Colon (tissue), 2 donors: ENCODE measurements around the gene CXXC5.

Source experiments
- FAIRE-seq: peaks from 2 replicates; lab custom pipeline; 2012; peaks lifted over from hg19 to GRCh38; lab: Jason Lieb, UNC
- donor health status: control.
- donor health status: control.

The CXXC5 gene

DNA sequence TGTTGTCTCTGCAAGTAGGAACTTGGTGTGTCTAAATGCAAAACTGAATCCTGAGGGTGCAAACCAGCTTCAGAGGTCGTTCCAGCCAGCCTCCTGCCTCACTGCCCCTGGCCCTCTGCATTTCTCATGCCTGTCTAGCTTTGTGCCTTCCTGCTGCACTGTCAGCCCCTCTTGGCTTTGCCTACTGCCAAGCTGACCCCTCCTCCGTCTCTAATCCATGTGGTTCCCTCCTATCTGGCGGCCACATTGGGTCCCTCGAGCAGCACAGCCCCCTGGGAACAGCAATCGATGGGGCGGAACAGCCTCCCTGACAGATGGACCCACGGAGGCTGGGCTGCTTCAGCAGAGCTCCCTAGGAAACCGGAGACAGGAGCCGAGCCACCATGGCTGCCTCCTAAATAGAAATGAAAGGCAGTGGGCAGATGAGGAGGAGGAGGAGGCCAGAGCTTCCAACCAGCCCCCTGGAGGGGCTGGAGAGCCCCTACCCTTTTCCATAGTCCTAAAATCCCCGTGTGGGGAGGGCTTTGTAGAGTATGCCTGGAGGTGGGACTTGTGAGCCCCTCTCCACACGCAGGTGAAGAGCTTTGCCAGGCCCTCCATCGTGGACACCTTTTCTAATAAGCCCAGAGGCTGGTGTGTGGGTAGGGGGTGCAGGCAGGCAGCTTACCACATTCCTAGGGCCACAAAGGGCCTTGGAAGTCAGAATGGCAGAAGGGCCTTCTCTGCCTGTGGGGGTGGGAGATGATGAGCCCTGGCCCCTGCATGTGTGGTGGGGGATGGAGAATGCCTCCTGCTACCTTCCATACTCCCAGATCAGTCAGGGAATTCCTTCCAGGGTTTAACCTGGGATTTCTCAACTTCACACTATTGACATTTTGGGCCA lies 9.2 kb upstream of the CXXC5 start:
- FAIRE-seq = no peak

DNA sequence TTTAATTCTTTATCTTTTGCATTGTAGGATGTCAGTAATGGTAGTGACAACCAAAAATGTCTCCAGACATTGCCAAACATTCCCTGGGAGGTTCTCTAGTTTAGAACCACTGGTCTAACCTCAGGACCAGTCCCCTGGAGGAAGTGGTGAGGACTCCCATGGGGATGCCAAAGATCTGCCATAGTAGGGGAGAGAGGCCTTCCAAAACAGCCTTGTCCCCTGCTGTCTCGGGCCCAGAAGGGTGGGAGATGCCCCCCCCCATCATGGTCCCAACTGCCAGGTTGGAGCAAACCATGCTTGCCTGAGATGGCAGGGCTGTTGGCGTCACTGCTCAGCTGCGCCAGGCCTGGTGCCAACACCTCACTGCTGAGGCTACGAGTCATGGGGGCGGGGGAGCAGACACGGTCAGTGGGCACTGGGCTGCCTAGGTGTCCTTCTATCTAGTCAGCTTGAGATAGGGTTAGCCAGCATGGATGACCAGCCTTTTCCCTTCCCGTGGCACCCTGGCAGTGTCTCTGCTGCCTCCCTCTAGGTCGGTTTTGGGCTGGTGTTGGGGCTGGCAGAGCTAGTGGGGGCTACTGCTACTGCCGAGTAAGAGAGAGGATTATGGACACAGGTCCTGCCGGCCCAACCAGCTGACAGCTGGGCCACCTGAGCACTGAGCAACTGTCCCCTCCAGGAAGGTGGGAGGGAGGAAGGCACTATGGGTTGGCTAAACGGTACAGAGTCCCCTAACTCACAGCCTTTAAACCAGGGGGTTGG lies 8.3 kb upstream of the CXXC5 start:
- FAIRE-seq = no peak

DNA sequence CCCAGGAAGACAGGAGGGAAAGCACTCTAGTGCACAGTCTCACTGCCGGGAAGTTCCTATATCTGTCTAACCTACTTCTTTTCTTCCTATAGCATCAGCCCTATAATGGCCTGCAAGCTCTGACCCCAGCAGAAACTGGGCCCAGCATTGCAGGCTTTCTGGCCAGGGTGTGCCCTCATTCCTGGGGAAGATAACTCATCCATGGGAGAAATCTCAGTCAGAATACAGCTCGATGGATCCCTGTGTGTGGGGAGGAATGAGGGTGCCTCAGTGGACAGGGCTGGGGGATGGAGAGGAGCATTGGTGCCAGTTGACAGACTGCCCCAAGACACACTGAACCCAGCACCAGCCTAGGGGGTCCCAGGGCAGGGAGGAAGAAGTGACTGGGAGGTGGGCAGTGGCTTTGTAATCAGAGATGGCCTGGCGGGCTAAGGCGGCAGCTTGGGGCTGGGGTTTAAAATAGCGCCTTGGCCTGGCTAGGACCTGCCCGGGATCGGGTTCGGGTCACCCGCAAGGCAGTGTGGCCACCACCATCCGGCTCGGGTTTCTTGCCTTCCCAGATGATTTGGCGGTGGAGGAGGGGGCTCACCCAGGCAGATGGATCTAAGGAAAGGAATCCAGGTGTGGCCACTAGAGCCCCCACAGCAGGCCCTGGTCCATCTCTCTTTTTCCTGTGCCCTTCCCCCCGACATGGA lies 7.6 kb upstream of the CXXC5 start:
- FAIRE-seq = no peak

GRCh38 chr5:139641116-139642080 lies 6.8 kb upstream of the CXXC5 start:
- no peak for FAIRE-seq

DNA sequence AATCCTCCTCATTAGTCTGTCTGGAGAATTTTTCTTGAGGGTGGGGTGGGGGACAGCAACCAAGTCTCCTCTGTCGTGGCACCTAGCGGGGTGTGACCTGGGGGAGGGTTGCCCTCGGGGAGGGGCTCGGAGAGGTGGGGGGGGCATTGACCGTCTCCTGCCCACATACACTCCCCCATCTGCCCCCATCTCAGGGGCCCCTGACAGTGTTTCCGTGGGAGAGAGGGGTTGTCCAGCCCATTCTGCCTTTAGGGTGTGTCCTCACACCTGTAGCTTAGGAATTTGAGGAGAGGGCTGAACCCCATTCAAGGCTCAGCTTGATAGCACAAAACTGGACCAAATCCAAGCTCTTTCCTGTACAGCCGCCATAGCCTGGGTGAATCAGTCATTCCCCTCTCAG lies 5.9 kb upstream of the CXXC5 start:
- no peak for FAIRE-seq

DNA sequence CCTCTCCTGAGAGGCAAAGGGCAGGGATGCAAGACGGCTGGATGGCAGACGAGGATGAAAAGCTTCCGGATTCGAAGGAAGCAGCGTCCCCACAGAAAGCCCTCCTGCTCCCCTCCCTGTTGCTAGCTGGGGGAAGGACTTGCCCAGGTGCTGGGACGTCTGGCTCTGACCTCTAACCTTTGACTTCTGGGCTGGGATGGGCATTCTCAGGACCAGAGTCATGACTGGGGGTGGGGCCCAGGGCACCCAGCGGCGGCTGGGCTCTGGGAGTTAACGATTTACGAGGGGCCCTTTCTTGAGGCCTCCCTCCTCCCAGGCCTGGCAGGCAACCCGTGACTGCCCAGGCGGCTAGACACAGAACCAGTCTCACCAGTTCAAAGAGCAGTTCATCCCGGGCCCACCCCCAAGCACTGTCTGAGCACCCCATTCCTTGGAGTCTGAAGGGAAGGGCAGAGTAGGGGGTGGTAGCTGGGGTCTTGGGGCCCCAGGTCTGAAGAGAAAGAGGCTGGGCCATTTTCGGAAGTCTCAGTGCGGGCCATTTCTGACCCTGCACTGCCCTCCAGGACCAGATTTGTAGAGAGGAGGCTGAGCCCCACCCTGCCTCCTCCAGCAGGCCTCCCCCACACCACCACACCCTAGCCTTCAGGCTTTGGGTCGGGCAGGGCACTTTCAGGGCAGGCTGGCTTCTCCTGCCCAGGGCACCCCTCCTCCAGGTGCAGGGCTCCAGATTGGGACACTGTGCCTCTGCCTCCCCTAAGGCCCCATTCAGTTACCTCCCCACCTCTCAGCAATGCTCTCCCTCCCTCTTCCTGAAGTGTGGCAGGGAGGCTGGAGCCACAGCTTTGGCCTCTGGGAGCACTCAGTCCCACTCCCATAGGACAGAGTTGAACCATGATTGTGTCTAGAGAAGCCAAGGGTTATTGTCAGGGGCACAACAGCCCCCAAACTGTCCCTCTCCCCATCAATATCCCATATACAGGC lies 5.0 kb upstream of the CXXC5 start:
- no peak for FAIRE-seq

- no peak for FAIRE-seq
Measured at GRCh38 chr5:139644001-139644456, 4.1 kb upstream of the CXXC5 start.

DNA sequence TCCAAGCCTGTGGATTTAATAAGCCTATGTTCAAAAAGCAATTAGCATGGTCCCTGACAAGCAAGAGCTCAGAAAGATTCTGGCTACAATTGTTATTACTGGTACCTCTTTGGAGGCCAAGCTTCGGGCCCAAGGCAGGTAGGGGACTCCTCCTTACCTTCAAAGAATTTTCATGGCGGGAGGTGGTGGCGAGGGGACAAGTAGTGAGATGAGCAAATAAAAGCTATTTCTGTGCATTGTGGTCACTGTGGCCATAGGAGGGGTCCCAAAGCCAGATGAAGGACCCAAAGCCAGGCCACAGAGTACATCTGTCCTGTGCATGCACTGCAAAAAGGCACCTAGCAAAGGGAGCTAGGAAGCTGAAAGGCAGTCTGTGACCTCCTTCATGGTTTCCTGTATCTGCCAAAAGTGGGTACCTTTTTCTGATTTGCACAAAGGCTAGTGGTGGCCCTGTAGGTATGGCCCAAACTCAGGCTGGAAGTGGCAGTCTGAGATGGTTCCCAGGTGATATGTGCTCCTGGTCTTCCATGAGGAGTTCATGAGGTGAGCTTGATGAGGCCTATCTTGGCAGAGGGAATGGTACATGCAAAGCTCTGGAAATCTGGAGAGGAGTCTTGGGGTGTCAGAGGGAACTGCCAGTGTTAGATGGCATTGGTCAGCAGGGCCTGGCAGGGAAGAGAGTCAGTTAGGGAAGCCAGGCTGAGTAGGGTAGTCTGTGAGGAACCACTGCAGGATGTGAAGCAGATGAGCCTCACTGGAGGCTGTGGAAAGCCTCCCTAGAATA lies 3.3 kb upstream of the CXXC5 start:
- FAIRE-seq = no peak

- FAIRE-seq = no peak
Measured at GRCh38 chr5:139645430-139645871, 2.7 kb upstream of the CXXC5 start.

DNA sequence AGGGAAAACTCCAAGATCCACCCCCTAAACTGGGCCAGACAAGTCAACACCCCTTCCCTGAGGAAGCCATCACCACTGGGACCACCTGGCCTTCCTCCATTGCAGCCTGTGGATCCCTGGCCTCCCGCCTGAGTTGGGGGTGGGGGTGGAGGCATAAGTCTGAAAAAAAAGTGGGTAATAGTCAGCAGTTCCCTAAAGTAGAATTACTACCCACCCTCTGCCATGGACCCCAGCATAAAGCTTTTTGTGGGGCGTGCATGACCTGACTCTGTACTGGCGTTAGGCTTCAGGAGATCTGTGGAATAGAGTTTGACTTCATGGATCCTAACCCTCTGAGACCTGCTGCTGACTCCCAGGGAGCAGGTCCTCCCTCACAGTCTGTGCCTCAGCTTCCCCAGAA lies 2.0 kb upstream of the CXXC5 start:
- no peak for FAIRE-seq

GRCh38 chr5:139646912-139647505 lies 1.1 kb upstream of the CXXC5 start:
- FAIRE-seq = no peak

DNA sequence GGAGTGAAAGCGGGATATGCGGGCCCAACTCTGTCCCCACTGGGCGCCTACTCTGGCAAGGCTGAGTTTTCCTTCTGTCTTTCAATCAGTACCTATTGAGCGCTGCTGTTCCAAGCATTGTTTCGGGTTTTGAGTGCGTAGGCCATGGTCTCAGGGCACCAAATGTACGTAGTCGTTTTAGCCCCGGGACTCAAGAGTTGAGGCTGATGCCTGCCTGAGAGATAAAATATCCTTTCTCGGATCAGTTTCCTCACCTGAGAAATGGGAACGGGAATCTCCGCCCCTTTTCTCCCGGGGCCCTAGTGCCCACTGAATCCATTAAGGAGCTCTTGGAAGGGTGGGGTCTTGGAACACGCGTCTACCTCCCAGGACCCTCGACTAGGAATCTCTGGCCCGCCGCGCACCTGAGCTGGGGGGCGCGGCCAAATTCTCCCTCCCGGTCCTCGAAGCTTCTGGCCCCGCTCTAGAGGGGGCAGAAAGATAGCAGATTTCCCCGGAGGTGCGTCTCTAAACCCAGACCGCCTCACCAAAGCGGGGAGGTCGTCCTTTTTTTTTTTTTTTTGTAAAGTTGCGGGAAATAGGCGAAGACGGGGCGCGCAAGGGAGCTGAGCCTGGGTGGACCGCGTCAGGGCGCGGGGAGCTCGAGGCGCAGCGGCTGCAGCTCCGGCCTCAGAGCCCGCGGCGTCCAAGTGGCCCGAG lies 494 bp upstream of the CXXC5 start:
- no peak for FAIRE-seq

- FAIRE-seq = no peak
Measured at GRCh38 chr5:139649082-139649991, 1.2 kb downstream of the CXXC5 start.

DNA sequence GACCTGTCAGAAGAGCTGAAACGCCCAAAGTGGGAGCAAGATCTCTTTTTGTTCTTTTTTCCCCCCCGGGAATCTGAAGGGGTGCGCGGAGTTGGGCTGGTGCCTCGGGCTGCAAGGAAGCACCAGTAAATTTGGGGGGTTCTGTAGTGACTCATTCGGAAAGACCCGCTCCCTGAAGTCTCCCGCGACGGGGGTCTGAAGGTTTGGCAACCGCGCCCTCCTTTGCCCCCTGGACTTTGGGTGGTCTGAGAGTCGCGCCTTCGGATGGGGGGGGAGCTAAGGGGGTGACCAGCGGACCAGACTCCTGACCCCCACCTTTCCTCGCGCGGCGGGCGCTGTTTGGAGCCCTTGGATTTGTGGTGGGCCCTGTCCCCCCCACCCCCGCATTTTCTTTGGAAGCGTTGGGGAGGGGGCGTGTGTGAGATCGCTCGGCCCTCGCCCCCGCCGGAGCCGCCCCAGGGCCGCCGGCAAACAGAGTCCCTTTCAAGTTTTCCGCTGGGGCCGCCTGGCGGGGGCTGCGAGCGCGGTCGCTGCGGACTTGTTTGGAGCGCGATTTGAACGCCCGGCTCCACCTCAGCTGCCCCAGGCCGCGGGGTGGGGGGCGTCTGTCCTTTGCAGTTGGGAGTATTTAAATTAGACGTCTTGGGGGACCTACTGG lies 2.0 kb downstream of the CXXC5 start:
- no peak for FAIRE-seq

DNA sequence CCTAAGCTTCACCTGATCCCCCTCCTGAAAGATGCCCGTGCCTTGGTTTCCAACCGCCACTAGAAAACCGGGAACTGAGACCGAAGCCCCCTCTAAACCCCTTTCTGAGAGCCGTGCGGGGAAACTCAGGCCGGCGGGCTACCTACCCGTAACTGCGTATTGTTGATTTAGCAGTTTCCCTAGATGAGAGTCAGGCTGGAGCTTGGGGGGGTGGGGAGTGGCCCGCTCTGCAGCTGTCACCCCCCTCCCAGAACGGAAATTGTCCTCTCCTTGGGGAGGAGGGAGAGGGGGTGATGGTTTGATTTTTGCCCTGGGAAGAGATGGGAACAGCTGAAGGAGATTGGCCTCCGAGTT lies 2.5 kb downstream of the CXXC5 start:
- FAIRE-seq = no peak

DNA sequence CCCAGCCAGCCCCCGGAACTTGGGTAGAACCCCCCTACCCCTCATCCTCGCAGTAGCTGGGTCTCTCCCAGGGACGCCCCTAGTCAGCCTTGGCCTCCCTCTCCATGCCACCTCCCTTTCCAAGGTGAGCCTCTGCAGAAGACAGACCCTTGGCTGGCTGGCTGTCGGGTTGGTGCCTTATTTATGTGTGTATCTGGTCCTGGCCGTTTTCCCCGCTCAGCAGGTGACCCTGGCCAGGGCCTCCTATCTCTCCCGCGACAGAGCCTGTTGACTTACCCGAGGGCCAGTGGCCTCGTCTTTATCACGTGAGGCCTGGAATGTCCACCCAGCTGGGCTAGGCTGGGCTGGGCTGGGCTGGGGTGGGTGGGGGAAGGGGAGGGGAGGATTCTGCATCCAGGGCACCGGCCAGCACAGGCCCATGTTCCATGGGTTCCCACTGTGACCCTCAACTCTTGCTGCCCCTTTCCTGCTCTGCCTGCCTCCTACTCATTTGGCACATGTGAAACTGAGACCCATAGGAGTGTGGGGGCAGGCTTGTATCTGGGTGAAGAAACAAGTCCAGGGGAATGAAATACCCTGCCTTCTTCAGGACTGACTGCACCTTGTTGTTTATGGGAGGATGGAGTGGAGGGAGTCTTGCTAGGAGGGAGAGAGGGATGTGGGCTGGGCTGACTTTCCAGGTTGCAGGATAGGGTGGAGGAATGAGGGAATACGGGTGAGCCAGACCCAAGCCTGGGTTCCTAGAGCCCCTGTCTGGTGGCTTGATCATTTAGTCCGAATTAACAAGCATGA lies 3.1 kb downstream of the CXXC5 start:
- FAIRE-seq = no peak
